ENCODE results near the gene TLK2. TPM values are rescaled to one million over a fixed set of nuclear protein-coding genes. Genes with fewer than 3 reads are reported as not detected.

Gene TLK2
- total RNA-seq, 1 experiment from 2014 or later, result 68.8 TPM

- BruUV-seq (replicated peaks), result no TSS peak
- peaks cover 13% of the 10 kb centered on the region for H3K4me1 Mint-ChIP-seq (ENCODE audit: low read depth, unreplicated experiment)
- Histone ChIP-seq H3K27me3 (replicated peaks; ENCODE audit: control insufficient read depth, insufficient read depth, low read length) (no peaks in the 10 kb centered on the region), H3K4me1 (0 out of 2 replicates have a peak, but pooled peaks cover 4% of the 10 kb centered on the region), H3K36me3 (ENCODE audit: control insufficient read depth, insufficient read depth, low read length) (no peaks in the 10 kb centered on the region), H3K4me3 (ENCODE audit: low read depth, low read length) (peak overlapping the region; percentile 43), H3K9me3 (no peaks in the 10 kb centered on the region)
- peak; percentile 73 for DNase-seq
- peak overlapping the region; percentile 79 for H3K4me3 Mint-ChIP-seq (ENCODE audit: unreplicated experiment)
- TF ChIP-seq CTCF (IDR thresholded peaks at IDR 0.05; ENCODE audit: insufficient read depth in 1 of 2, low read depth in 1 of 2, low read length in 1 of 2, severe bottlenecking in 1 of 2, unreplicated experiment in 1 of 2), result no peak
- ChIA-PET CTCF (no interaction called here), POLR2A (no interaction called here)
- H3K27ac Mint-ChIP-seq (ENCODE audit: unreplicated experiment), result no peak overlapping the region
- peaks cover 5% of the 10 kb centered on the region for H3K36me3 Mint-ChIP-seq (ENCODE audit: insufficient read depth, unreplicated experiment)
- peaks cover 8% of the 10 kb centered on the region for H3K27me3 Mint-ChIP-seq (ENCODE audit: insufficient read depth, unreplicated experiment)
- H3K9me3 Mint-ChIP-seq (ENCODE audit: unreplicated experiment), result no peaks in the 10 kb centered on the region
- intact Hi-C loops (cut with micrococcal nuclease; ENCODE audit: unreplicated experiment), result no loop called here
Measured at GRCh38 chr17:62653002-62653825, 174.6 kb downstream of the TLK2 start.

GRCh38 chr17:62653826-62654761, 175.5 kb downstream of the TLK2 start:
- DNase-seq, result peak in 1 of 2 experiments; percentile 52
- BruUV-seq (replicated peaks), result no TSS peak
- no peak overlapping the region for H3K27ac Mint-ChIP-seq (ENCODE audit: unreplicated experiment)
- no peaks in the 10 kb centered on the region for H3K36me3 ChIP-seq (ENCODE audit: control insufficient read depth, insufficient read depth, low read length)
- H3K4me3 ChIP-seq (ENCODE audit: low read depth, low read length), result no peak overlapping the region
- no peaks in the 10 kb centered on the region for H3K27me3 ChIP-seq (replicated peaks; ENCODE audit: control insufficient read depth, insufficient read depth, low read length)
- no peaks in the 10 kb centered on the region for H3K9me3 ChIP-seq
- H3K4me1 ChIP-seq, result 0 out of 2 replicates have a peak, but pooled peaks cover 4% of the 10 kb centered on the region
- peaks cover 13% of the 10 kb centered on the region for H3K4me1 Mint-ChIP-seq (ENCODE audit: low read depth, unreplicated experiment)
- H3K4me3 Mint-ChIP-seq (ENCODE audit: unreplicated experiment), result peak overlapping the region; percentile 79
- peaks cover 5% of the 10 kb centered on the region for H3K36me3 Mint-ChIP-seq (ENCODE audit: insufficient read depth, unreplicated experiment)
- intact Hi-C loops (cut with micrococcal nuclease; ENCODE audit: unreplicated experiment), result no loop called here
- CTCF ChIA-PET, result no interaction called here
- TF ChIP-seq CTCF (IDR thresholded peaks at IDR 0.05; ENCODE audit: insufficient read depth in 1 of 2, low read depth in 1 of 2, low read length in 1 of 2, severe bottlenecking in 1 of 2, unreplicated experiment in 1 of 2), result no peak
- POLR2A ChIA-PET, result no interaction called here
- peaks cover 8% of the 10 kb centered on the region for H3K27me3 Mint-ChIP-seq (ENCODE audit: insufficient read depth, unreplicated experiment)
- H3K9me3 Mint-ChIP-seq (ENCODE audit: unreplicated experiment), result no peaks in the 10 kb centered on the region

GRCh38 chr17:62655656-62656055, 177.0 kb downstream of the TLK2 start:
- Histone ChIP-seq H3K9me3 (peaks cover 2% of the 10 kb centered on the region; the same call in 1 of the 2 replicates), H3K4me3 (ENCODE audit: low read depth, low read length) (no peak overlapping the region), H3K27me3 (replicated peaks; ENCODE audit: control insufficient read depth, insufficient read depth, low read length) (no peaks in the 10 kb centered on the region), H3K4me1 (0 out of 2 replicates have a peak, but pooled peaks cover 4% of the 10 kb centered on the region), H3K36me3 (ENCODE audit: control insufficient read depth, insufficient read depth, low read length) (no peaks in the 10 kb centered on the region)
- no TSS peak for BruUV-seq (replicated peaks)
- Mint-ChIP-seq H3K36me3 (ENCODE audit: insufficient read depth, unreplicated experiment) (peaks cover 5% of the 10 kb centered on the region), H3K9me3 (ENCODE audit: unreplicated experiment) (peaks cover 5% of the 10 kb centered on the region), H3K27me3 (ENCODE audit: insufficient read depth, unreplicated experiment) (peaks cover 8% of the 10 kb centered on the region), H3K27ac (ENCODE audit: unreplicated experiment) (no peak overlapping the region), H3K4me1 (ENCODE audit: low read depth, unreplicated experiment) (peaks cover 13% of the 10 kb centered on the region), H3K4me3 (ENCODE audit: unreplicated experiment) (no peak overlapping the region)
- no peak for TF ChIP-seq CTCF (IDR thresholded peaks at IDR 0.05; ENCODE audit: insufficient read depth in 1 of 2, low read depth in 1 of 2, low read length in 1 of 2, severe bottlenecking in 1 of 2, unreplicated experiment in 1 of 2)
- ChIA-PET POLR2A (no interaction called here), CTCF (no interaction called here)
- DNase-seq, result no peak
- intact Hi-C loops (cut with micrococcal nuclease; ENCODE audit: unreplicated experiment), result no loop called here

Measured in Caco-2 (cell line).